ENCODE results near the gene IFFO2. TPM values are rescaled to one million over a fixed set of nuclear protein-coding genes. Genes with fewer than 3 reads are reported as not detected.

The IFFO2 gene
- total and polyA plus RNA-seq, 2 of the 13 experiments (the other 11 are each of a cell fraction or from before 2014, with no cell fraction given) = 7.3 to 16.7 TPM

GRCh38 chr1:18948913-18949685 is 7.4 kb downstream of the IFFO2 start (continued):
- no peak for TF ChIP-seq TEF (CRISPR knock-in tag; IDR thresholded peaks at IDR 0.05)
- TF ChIP-seq HDAC1 (CRISPR knock-in tag; IDR thresholded peaks at IDR 0.05) = peak; percentile 94
- no peak for TF ChIP-seq REXO4 (CRISPR knock-in tag; IDR thresholded peaks at IDR 0.05; ENCODE audit: borderline replicate concordance)
- TF ChIP-seq NCOA2 (CRISPR knock-in tag; IDR thresholded peaks at IDR 0.05) = no peak; the same call in none of the 2 replicates
- no peak for TF ChIP-seq KLF9 (CRISPR knock-in tag; IDR thresholded peaks at IDR 0.05; ENCODE audit: low read depth)
- peak; percentile 40; the same call in 1 of the 2 replicates for TF ChIP-seq NR2F6 (IDR thresholded peaks at IDR 0.05)
- peak; percentile 66 for TF ChIP-seq NR2F6 (CRISPR knock-in tag; IDR thresholded peaks at IDR 0.05)
- TF ChIP-seq PAXIP1 (CRISPR knock-in tag; conservative IDR thresholded peaks at IDR 0.05) = peak; percentile 98
- TF ChIP-seq TARDBP (CRISPR knock-in tag; IDR thresholded peaks at IDR 0.05) = peak; percentile 95
- TF ChIP-seq ZNF225 (CRISPR knock-in tag; IDR thresholded peaks at IDR 0.05) = peak; percentile 60; the same call in 1 of the 2 replicates
- peak; percentile 74 for TF ChIP-seq SOX5 (CRISPR knock-in tag; IDR thresholded peaks at IDR 0.05; ENCODE audit: borderline replicate concordance)
- 0 out of 2 replicates have a peak, but pooled peaks have one; percentile 11 for TF ChIP-seq CSRNP2 (CRISPR knock-in tag; conservative IDR thresholded peaks at IDR 0.05; ENCODE audit: low read depth)
- no peak for TF ChIP-seq SUZ12 (IDR thresholded peaks at IDR 0.05; ENCODE audit: low read depth, low read length)
- peak; percentile 73 for TF ChIP-seq PHF8 (CRISPR knock-in tag; IDR thresholded peaks at IDR 0.05)
- TF ChIP-seq ZFP41 (CRISPR knock-in tag; IDR thresholded peaks at IDR 0.05; ENCODE audit: borderline replicate concordance) = peak; percentile 83; the same call in 1 of the 2 replicates
- no peak for TF ChIP-seq KIAA2018 (CRISPR knock-in tag; IDR thresholded peaks at IDR 0.05; ENCODE audit: borderline replicate concordance)
